Activated CD4-positive, alpha-beta T cell treated with anti-CD3 and anti-CD28 coated beads, Interleukin-10, Interleukin-2, amounts not matched to agents 100 ng/mL and 50 ng/mL, durations not matched to agents 16 hours and 8 hours (primary cell): ENCODE measurements around the gene KMT2B.

Source experiments
- DNase-seq: peaks from one replicate; pipeline ENCODE4 v3.0.0-alpha.2; 2020

Gene KMT2B

DNA sequence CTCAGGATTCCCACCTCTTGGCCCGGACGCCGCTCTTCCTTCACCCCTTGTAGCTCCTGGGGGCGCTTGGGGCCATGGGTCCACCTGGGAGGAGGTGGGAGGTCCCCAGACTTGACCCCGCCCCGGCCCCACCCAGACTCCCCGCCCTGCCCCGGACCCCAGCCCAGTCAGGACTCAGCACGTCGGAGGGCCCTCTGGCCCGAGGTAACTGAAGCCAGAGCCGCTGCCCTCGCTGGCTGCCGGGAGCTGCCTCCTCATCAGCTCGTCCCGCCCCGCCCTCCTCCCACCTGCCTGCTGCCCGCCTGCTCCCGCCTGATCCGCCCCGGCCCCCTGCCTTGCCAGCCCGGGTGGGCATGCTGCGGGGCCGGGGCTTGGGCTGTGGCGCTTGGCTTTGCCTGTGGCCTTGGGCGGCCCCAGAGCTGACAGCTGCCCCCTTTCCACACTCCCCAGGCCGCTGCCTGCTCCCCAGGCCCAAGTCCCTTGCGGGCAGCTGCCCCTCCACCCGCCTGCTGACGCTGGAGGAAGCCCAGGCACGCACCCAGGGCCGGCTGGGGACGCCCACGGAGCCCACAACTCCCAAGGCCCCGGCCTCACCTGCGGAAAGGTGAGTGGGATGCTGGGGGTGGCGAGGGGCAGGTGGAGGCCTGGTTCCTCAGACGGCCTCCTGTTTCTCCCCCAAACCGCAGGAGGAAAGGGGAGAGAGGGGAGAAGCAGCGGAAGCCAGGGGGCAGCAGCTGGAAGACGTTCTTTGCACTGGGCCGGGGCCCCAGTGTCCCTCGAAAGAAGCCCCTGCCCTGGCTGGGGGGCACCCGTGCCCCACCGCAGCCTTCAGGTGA is 66.9 kb downstream of the KMT2B start:
- no peak for DNase-seq

DNA sequence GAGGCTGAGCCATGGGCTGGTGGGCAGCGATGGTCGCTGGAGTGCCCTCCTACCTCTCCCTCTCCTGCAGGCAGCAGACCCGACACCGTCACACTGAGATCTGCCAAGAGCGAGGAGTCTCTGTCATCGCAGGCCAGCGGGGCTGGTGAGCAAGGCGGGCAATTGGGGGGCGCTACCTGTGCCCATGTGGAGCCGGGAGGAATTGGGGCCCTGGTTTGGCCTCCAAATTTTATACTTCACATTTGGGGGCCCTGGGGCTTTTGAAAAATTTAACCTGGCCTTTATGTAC is 67.5 kb downstream of the KMT2B start:
- no peak for DNase-seq

DNA sequence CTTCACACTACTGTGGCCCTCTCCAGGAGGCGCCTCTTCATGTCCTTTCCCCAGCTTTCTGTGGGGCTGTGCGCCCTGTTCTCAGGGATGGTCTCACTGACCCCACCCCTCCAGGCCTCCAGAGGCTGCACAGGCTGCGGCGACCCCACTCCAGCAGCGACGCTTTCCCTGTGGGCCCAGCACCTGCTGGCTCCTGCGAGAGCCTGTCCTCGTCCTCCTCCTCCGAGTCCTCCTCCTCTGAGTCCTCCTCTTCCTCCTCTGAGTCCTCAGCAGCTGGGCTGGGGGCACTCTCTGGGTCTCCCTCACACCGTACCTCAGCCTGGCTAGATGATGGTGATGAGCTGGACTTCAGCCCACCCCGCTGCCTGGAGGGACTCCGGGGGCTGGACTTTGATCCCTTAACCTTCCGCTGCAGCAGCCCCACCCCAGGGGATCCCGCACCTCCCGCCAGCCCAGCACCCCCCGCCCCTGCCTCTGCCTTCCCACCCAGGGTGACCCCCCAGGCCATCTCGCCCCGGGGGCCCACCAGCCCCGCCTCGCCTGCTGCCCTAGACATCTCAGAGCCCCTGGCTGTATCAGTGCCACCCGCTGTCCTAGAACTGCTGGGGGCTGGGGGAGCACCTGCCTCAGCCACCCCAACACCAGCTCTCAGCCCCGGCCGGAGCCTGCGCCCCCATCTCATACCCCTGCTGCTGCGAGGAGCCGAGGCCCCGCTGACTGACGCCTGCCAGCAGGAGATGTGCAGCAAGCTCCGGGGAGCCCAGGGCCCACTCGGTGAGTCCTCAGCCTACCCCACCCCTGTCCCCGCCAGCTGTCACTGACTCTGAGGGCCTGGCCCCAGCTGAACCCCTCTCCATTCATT is 68.7 kb downstream of the KMT2B start:
- DNase-seq = no peak

DNA sequence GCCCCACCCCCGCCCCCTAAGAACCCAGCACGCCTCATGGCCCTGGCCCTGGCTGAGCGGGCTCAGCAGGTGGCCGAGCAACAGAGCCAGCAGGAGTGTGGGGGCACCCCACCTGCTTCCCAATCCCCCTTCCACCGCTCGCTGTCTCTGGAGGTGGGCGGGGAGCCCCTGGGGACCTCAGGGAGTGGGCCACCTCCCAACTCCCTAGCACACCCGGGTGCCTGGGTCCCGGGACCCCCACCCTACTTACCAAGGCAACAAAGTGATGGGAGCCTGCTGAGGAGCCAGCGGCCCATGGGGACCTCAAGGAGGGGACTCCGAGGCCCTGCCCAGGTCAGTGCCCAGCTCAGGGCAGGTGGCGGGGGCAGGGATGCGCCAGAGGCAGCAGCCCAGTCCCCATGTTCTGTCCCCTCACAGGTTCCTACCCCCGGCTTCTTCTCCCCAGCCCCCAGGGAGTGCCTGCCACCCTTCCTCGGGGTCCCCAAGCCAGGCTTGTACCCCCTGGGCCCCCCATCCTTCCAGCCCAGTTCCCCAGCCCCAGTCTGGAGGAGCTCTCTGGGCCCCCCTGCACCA is 69.5 kb downstream of the KMT2B start:
- DNase-seq = no peak
